Measurements from ENCODE around the gene MRC1.

The MRC1 gene

DNA sequence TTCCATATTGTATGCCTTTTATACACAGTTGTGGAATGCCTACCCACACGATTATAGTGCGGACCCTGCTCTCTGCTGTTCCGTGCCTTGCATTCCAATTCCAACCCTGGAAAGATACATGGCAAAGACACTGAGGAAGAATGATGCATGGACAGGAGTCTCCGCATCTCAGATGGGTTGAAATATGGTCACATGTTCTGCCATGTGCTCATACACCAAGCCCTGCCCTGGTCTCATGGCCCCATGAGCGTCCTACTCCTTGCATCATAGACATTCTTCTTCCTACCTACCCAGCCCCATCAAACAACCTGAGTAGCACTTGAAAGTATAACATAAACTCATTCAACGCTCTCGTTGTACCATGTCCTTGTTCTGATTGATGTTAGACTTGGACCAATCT is 148.9 kb downstream of the MRC1 start:
- TF ChIP-seq TAF1 (IDR thresholded peaks at IDR 0.05; ENCODE audit: borderline replicate concordance, insufficient read depth, low read length): no peak
- TF ChIP-seq, protein P1, sequence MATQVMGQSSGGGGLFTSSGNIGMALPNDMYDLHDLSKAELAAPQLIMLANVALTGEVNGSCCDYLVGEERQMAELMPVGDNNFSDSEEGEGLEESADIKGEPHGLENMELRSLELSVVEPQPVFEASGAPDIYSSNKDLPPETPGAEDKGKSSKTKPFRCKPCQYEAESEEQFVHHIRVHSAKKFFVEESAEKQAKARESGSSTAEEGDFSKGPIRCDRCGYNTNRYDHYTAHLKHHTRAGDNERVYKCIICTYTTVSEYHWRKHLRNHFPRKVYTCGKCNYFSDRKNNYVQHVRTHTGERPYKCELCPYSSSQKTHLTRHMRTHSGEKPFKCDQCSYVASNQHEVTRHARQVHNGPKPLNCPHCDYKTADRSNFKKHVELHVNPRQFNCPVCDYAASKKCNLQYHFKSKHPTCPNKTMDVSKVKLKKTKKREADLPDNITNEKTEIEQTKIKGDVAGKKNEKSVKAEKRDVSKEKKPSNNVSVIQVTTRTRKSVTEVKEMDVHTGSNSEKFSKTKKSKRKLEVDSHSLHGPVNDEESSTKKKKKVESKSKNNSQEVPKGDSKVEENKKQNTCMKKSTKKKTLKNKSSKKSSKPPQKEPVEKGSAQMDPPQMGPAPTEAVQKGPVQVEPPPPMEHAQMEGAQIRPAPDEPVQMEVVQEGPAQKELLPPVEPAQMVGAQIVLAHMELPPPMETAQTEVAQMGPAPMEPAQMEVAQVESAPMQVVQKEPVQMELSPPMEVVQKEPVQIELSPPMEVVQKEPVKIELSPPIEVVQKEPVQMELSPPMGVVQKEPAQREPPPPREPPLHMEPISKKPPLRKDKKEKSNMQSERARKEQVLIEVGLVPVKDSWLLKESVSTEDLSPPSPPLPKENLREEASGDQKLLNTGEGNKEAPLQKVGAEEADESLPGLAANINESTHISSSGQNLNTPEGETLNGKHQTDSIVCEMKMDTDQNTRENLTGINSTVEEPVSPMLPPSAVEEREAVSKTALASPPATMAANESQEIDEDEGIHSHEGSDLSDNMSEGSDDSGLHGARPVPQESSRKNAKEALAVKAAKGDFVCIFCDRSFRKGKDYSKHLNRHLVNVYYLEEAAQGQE (IDR thresholded peaks at IDR 0.05; ENCODE audit: insufficient read depth in 1 of 2, low read depth in 2 of 2, low read length in 2 of 2): no peak
- TF ChIP-seq POLR2AphosphoS5 (IDR thresholded peaks at IDR 0.05; ENCODE audit: low read depth, low read length): no peak
- no peak for TF ChIP-seq SIN3A (IDR thresholded peaks at IDR 0.05; ENCODE audit: borderline replicate concordance, insufficient read depth, low read length)
- no peak for TF ChIP-seq FOXP2 (optimal IDR thresholded peaks at IDR 0.05; ENCODE audit: borderline replicate concordance, extremely low read depth, extremely low read length, insufficient read depth)

DNA sequence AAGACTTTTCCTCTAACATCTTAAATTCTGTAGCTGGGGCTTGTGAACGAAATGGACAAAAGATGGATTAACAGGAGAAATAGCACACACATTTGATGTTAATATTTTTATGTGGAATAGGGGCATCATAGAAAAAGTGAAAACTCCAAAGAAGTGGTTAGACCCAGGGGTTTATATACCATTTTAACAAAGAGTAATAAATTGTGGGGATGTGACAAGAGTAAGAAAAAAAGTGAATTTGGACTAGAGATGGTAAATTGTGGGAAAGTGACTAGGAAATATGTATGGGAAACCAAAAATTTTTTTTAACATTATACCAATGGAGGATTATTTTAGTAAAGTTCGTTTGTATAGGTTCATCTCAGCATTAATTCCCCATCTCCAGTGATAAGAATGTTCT is 150.7 kb downstream of the MRC1 start:
- TF ChIP-seq FOXP2 (optimal IDR thresholded peaks at IDR 0.05; ENCODE audit: borderline replicate concordance, extremely low read depth, extremely low read length, insufficient read depth): no peak
- no peak for TF ChIP-seq SIN3A (IDR thresholded peaks at IDR 0.05; ENCODE audit: borderline replicate concordance, insufficient read depth, low read length)
- TF ChIP-seq, protein P1 (IDR thresholded peaks at IDR 0.05; ENCODE audit: insufficient read depth in 1 of 2, low read depth in 2 of 2, low read length in 2 of 2): no peak
- TF ChIP-seq POLR2AphosphoS5 (IDR thresholded peaks at IDR 0.05; ENCODE audit: low read depth, low read length): no peak
- no peak for TF ChIP-seq TAF1 (IDR thresholded peaks at IDR 0.05; ENCODE audit: borderline replicate concordance, insufficient read depth, low read length)
